Stimulated activated CD8-positive, alpha-beta memory T cell treated with anti-CD3 and anti-CD28 coated beads, Interleukin-4, amount 100 ng/mL, for 24 hours (primary cell): Measurements from ENCODE around the gene SCGB3A1.

Experiments used
- DNase-seq: peaks from one replicate; pipeline ENCODE4 v3.0.0-alpha.2; 2020; ENCODE audit warnings: low read depth

Gene SCGB3A1

DNA sequence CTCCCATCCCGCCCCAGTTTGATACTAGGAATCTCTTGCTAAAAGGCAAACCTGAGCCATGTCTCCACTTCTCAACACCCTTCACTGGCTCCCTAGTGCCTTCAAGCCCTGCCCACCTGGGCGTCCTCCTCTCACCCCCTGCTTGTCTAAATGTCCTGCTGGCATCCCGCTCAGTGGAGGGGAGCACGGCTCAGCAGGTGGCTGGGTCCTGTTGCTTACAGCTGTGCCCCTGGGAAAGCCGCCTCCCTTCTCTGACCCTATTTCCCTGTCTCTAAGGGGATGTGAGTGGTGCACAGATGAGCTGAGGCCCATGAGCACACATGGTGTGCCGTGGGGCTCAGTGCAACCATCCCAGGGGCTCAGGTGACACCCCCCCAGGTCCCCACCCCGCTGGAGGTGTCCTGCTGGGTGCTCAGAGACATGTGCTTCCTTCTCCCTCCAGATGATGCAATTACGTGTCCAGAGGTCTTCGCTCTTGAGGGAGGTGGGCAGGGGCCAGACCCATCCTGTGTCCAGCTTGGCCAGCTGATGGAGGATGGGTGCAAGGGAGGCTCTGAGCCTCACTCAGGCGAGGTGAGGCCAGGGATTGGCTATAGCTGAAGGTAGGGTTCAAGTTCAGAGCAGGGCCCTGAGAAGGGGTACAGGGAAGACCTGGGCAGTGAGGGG lies 34.0 kb upstream of the SCGB3A1 start:
- no peak for DNase-seq

GRCh38 chr5:180624587-180624986 lies 33.3 kb upstream of the SCGB3A1 start:
- DNase-seq: no peak

DNA sequence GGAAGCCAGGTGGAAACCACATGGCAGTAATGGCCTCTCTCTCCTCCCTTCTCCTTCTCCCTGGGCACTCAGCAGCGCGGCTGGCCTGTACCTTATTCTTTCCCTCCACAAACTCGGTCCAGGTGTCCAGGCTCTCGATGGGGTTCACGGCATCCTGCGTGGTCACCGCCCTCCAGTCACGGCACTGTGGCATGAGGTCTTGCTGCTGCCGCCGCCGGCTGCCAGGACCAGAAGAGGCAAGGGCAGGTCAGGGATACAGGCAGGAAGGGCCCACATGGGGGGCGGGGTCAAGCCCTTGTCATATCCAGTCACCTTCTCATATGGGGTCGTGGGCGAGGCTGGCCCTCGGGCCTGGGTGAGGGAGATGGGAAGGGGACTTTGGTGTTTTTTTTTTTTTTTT lies 32.5 kb upstream of the SCGB3A1 start:
- DNase-seq: no peak

- DNase-seq: no peak
Observed at GRCh38 chr5:180623411-180623834, 32.1 kb upstream of the SCGB3A1 start.

- DNase-seq: no peak
Observed at GRCh38 chr5:180622910-180623309, 31.6 kb upstream of the SCGB3A1 start.

- DNase-seq: no peak
Observed at GRCh38 chr5:180621311-180621710, 30.0 kb upstream of the SCGB3A1 start.

GRCh38 chr5:180620014-180620413 lies 28.7 kb upstream of the SCGB3A1 start:
- DNase-seq: no peak

- no peak for DNase-seq
Observed at GRCh38 chr5:180619563-180619915, 28.2 kb upstream of the SCGB3A1 start.

GRCh38 chr5:180618829-180619562 lies 27.7 kb upstream of the SCGB3A1 start:
- peak; percentile 4 for DNase-seq

- DNase-seq: no peak
Observed at GRCh38 chr5:180618487-180618828, 27.2 kb upstream of the SCGB3A1 start.

DNA sequence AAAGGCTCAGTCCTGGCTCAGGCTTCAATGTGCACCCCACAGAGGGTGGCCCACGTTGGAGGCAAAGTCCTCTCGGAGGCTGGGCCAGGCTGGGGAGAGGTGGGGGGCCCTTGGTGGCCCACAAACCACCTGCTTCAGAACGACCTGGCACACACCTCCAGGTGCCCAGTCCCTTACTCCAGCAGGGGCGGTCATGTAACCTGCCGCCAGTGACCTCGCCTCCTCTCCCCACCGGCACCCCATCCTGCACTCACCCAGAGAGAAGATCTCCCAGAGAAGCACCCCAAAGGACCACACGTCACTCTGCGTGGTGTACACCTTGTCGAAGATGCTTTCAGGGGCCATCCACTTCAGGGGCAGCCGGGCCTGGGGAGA lies 22.5 kb upstream of the SCGB3A1 start:
- DNase-seq: no peak

DNA sequence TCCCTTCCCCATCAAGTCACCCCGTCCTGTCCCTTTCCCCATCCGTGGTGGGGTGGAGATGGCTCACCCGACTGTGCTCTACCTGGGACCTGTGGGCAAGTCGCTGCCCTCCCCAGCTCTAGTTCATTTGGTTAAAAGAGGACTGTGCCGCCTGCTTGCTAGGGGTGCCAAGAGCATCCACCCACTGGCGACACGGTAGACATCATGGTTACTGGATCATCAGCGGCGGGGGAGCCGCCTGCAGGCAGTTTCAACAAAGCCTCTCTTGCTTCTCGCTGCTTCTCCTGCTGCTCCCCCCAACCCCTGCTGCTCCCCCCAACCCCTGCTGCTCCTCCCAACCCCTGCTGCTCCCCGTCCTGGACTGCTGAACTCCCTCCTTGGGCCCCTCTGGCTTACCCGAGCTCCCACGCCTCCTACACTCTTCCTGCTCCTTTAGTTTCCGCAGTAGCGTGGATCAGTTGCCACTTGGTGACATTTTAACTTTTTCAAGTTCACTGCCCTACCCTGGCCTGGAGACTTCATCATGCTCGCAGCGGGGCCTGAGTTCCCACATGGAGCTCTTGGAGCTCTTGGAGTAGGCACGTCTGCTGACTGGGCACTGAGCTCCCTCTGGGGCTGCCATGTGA lies 22.0 kb upstream of the SCGB3A1 start:
- DNase-seq: no peak

GRCh38 chr5:180612683-180613082 lies 21.4 kb upstream of the SCGB3A1 start:
- DNase-seq: no peak

DNA sequence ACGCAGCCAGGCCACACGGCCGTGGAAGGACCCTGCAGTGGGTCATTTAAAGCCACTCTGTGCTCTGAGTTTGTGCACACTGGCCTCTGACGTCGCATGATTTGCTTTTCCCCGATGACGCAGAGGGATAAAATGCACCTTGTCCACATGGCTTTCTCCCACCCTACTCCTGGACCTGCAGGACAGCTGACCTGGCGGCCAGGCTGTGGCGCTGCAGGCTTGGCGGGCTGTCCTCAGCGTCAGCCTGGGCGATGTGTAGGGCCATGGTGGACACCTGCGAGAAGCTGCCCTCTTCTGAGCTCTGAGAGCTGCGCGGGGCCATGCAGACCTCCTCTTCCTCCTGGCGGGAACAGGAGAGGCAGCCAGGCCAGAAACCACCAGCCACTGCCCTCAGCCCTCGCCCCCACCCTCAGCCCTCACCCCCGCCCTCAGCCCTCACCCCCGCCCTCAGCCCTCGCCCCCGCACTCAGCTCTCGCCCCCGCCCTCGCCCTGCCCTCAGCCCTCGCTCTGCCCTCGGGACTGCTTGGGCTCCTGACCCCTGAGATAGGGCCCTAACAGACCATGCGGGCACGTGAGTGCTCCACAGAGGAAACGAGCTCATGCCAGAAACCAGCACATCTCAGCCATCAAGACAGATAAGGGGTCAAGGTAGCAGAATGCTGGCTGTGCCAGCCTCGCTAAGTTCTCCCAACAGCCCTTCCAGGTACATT lies 20.0 kb upstream of the SCGB3A1 start:
- DNase-seq: no peak

GRCh38 chr5:180609817-180610550 lies 18.7 kb upstream of the SCGB3A1 start:
- DNase-seq: no peak

DNA sequence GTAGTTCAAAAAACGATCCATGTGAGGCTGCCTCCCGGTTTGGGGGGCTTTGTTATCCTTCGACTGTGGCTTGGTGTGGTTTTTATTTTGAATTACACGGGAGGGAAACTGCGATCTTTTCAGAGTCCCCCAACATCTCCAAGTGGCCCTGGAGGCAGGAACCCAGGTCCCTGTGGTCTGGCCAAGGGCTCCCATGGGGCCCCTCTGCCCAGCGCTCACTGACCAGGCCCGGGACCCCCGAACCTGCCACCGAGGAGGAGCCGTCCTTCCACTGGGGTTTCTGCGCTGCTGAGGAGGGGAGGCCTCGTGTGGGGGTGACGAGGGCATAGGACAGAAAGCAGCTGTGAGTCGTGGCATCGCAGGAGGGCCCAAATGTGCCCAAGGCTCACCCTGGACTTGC lies 18.1 kb upstream of the SCGB3A1 start:
- DNase-seq: no peak

DNA sequence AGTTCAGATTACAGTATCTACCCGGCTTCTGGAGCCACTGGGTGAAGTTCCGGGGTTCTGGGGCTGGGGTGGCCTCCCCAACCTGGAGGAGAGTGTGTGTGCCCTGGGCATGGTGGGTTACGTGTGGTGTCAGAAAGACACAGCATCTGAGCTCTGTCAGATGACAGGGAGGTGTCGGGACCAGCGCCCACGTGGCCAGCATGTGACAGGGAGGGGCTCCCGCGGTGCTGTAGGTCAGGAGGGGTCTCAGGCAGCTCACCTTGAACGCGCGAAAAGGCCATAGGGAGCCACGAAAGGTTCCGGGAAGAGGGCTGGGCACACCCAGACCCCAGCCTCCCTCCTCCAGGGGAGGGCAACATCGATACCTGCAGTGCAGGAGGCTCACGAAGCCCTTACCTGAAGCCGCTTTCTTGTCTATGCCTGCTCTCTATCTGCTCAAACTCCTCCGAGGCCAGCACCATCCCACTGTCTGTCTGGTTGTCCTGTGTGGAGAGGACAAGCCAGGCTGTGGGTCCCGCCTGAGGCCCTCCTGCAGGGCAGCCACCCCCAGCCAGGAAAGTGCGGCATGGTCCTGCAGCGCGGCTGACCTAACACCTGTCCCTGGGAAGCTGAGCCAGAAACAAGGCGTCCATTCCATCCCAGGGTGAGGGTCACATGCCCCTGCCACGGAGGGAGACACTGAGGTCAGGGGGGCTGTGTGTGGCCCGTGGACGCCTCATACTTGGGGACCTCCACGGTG lies 17.4 kb upstream of the SCGB3A1 start:
- no peak for DNase-seq

DNA sequence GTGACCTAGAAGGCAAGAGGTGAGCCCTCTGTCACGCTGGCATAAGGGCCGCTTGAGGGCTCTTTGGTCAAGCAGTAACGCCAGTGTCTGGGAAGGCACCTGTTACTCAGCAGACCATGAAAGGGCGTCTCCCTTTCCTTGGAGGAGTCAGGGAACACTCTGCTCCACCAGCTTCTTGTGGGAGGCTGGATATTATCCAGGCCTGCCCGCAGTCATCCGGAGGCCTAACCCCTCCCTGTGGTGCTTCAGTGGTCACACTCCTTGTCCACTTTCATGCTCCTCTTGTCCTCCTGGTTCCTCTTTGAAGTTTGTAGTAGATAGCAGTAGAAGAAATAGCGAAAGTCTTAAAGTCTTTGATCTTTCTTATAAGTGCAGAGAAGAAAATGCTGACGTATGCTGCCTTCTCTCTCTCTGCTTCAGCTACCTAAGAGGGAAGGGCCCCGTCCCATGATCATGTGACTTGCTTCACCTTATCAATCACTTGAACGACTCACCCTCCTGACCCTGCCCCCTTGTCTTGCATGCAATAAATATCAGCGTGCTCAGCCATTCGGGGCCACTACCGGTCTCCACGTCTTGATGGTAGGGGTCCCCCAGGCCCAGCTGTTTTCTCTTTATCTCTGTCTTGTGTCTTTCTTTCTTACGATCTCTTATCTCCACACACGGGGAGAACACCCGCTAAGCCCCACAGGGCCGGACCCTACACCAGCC lies 16.7 kb upstream of the SCGB3A1 start:
- no peak for DNase-seq

DNA sequence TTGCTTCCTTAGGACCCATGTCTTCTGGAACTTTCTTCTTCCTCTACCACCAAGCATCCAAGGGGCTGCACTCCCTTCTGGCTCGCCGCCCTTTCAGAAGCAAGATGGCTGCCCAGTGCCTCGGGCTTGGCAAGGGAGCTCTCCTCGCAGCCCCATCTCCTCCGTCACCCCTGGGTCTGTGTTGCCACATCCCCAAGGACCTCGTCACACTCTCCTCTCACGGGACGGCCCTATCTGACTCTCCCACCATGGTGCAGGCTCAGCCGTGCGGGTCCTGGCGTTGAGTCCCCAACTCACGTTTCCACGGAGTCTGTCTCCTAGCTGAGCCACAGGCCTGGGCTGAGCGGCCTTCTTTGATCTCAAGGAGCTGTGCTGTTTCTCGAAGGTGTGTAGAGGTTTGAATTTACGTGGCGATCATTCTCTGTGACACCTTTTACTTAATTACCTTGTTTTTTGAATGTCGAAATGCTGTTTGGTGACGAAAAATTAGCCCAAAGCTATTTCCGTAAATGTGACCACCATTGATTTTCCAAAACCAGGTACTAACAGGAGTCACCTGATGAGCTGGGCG lies 15.0 kb upstream of the SCGB3A1 start:
- no peak for DNase-seq

DNA sequence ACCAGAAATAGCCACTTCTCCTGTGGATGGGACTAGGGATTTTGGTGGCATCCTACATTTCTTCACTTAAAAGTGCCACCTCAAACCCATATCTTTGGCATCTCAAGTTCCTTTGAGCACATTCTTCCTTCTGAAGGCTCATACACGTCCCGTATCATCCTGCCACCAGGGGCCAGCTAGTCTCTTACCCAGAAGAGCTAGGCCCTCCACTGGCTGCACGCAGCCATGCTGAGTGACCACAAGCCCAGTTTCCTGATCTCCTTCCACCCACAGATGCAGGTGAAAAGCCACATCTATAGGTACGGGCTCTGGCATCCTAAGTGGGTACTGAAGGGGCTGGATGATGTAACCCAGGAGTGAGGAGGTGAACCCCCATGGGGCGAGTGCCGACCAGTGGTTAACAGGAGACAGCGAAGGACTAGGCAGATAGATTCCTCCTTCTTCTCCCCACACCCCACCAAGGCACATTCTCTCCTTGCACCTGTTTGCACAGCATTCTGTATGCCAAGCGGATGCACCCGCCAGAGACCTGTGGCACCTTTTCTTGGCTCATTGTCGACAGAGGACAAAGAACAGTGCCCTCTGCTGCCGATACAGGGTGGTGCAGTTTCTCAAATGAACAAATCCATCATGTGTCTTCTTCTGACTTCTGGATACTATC lies 14.4 kb upstream of the SCGB3A1 start:
- peak; percentile 57 for DNase-seq
